Activated CD8-positive, alpha-beta memory T cell treated with anti-CD3 and anti-CD28 coated beads for 48 hours (primary cell): Measurements from ENCODE around the gene B3GALT5.

ENCODE experiments used
- DNase-seq, 3 experiments: peaks; one replicate each; pipeline ENCODE4 v3.0.0-alpha.2; 2020; ENCODE audit warnings: low read depth in 2 of 3, low spot score in 2 of 3

Gene B3GALT5

DNA sequence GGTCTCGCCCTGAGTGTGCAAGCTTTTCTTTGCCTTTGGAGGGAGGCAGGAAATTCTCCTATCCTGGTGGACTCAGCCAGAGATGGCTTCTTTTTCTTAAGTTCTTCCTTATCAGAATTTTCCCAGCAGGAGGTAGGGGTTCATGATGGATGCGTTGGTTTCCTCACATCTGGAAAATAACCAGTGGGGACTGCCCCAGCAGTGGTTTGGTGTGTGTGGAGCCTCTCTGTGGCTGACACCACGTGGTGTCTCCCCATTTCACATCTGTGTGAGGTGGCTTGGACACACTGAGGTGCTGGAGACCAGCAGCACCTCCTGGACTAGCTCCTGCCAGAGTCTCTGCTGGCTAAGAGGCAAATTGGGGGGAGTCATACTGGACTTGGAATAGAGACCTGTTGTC is 32.6 kb downstream of the B3GALT5 start:
- DNase-seq, result no peak

DNA sequence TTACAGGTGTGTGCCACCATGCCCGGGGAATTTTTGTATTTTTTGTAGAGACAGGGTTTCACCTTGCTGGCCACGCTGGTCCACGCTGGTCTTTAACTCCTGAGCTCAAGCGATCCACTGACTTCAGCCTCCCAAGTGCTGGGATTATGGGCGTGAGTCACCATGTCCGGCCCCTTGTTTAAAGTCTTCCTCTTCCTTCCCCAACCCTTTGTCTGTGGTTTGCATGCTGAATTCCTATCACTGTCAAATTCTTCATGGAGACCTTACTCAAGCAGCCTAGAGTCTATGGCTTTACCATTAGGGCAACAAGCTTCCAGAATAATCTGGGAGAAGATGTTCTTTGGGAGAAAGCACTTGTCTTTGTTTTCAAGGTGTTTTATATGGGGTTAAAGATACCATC is 34.7 kb downstream of the B3GALT5 start:
- DNase-seq, result no peak

GRCh38 chr21:39648879-39649278 is 36.1 kb downstream of the B3GALT5 start:
- DNase-seq, result no peak

DNA sequence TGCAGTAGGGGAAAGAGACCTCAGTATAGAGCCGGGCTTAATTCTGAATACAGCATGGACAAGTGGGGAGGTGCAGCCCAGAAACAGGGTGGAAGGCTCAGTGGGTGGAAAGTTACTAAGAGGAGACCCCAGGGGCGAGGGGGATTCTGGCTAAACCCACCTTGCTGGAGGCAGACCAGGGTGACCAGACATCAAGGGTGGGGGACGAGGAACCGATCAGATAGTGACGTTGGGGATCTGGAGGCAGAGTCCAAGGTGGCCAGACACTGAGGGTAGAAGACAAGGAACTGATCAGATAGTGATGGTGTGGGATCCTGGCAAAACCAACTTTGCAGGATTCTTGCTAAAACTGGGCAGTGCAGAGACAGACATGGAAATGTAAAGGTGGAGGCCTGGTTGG is 36.8 kb downstream of the B3GALT5 start:
- no peak for DNase-seq

DNA sequence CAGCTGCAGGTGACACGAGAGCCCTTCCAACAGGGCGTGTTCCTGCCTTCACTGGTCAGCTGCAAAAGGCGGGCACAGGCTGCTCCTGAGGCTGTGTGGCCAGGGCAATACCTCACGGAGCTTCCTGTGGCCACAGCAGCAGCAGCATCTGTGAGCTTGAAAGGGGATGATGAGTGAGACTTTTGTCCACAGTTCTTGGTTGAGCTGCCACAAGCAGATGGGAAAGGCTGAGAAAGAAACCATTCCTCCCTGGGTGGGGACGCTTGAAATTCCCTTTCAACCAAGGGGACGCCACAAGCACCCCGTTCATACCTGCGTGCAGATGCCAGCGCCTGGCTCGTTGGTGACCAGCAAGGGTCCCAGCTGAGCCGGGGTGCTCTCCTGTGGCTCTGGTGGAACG is 37.6 kb downstream of the B3GALT5 start:
- DNase-seq, result no peak

GRCh38 chr21:39650801-39651200 is 38.1 kb downstream of the B3GALT5 start:
- DNase-seq, result no peak

- no peak for DNase-seq
These were observed 38.5 kb downstream of the B3GALT5 start for GRCh38 chr21:39651206-39651605.

GRCh38 chr21:39654951-39655350 is 42.2 kb downstream of the B3GALT5 start:
- DNase-seq, result no peak

GRCh38 chr21:39655589-39655988 is 42.8 kb downstream of the B3GALT5 start:
- DNase-seq, result no peak

GRCh38 chr21:39656209-39656608 is 43.5 kb downstream of the B3GALT5 start:
- DNase-seq, result no peak

- DNase-seq, result no peak
These were observed 44.5 kb downstream of the B3GALT5 start for GRCh38 chr21:39657091-39657689.

- DNase-seq, result no peak
These were observed 45.3 kb downstream of the B3GALT5 start for GRCh38 chr21:39658066-39658465.

GRCh38 chr21:39659070-39659815 is 46.5 kb downstream of the B3GALT5 start:
- no peak for DNase-seq

DNA sequence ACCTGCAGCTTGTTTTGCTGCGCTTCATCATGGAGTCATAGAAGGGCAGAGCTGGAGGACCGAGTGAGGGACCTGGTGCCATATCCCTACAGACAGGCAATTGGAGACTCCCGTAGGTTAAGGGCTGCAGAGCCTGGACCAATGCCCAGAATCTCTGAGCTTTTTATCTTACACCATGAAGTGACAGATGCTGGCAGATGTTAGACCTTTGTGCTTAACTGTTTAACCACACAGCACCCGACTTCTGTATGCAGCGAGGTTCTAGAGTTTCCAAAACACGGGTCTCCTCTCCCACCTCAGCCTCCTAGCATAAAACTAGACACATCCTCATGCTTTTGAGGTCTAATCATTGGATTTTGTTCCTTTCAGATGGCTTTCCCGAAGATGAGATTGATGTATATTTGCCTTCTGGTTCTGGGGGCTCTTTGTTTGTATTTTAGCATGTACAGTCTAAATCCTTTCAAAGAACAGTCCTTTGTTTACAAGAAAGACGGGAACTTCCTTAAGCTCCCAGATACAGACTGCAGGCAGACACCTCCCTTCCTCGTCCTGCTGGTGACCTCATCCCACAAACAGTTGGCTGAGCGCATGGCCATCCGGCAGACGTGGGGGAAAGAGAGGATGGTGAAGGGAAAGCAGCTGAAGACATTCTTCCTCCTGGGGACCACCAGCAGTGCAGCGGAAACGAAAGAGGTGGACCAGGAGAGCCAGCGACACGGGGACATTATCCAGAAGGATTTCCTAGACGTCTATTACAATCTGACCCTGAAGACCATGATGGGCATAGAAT is 47.6 kb downstream of the B3GALT5 start:
- no peak for DNase-seq

GRCh38 chr21:39661121-39661520 is 48.4 kb downstream of the B3GALT5 start:
- no peak for DNase-seq

- no peak for DNase-seq
These were observed 49.0 kb downstream of the B3GALT5 start for GRCh38 chr21:39661740-39662139.

DNA sequence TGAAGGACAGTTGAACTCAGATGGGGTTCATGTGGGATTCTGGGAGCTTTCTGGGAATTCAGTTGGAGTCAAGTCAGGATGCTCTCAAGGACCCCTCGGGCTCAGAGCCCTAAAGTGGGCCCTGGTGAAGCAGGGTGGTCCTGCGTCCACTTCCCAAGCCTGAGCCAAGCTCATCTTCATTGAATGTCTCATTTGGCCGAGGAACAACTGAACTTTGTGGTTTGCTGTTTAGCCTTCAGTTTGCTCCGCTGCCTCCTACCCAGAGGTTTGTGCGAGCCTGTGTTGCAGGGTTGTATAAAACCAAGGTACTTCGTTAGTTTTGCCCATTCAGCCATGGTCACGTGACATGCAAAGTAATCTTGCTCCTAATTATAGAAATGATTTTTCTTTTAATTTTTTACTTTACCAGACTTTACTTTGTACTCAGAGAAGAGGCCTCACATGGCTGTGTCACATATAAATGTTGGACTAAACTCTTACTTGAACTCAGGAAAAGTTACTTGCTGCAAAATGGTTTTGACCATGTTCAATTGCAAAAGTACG is 49.7 kb downstream of the B3GALT5 start:
- DNase-seq, result no peak

- no peak for DNase-seq
These were observed 50.3 kb downstream of the B3GALT5 start for GRCh38 chr21:39663066-39663465.

- DNase-seq, result no peak
These were observed 51.2 kb downstream of the B3GALT5 start for GRCh38 chr21:39663742-39664492.

DNA sequence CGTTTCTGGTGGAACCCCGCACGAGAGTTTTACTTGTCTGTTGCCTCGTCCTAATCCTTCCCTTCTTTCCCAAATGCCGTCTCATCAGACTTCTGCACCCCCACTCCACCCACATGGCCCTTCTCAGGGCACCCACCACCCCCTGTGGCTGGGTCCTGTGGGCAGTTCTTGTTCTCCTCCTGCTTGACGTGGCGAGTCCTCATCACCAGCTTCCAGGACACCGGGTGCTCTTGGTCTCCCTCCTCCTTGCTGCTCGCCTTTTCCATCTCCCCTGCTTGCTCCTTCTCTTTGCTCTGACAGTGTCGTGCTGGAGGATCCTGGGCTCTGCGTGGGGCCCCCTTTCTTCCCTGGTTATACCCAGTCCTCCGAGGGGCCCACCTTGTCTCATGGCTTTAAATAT is 51.8 kb downstream of the B3GALT5 start:
- DNase-seq, result no peak

GRCh38 chr21:39666026-39666425 is 53.3 kb downstream of the B3GALT5 start:
- no peak for DNase-seq
